NCI-H146 (cell line): Measurements from ENCODE around the gene CFAP157.

Experiments
- DNase-seq: peaks from one replicate; lab custom pipeline; 2025; lab: John Stamatoyannopoulos, UW

The CFAP157 gene

DNA sequence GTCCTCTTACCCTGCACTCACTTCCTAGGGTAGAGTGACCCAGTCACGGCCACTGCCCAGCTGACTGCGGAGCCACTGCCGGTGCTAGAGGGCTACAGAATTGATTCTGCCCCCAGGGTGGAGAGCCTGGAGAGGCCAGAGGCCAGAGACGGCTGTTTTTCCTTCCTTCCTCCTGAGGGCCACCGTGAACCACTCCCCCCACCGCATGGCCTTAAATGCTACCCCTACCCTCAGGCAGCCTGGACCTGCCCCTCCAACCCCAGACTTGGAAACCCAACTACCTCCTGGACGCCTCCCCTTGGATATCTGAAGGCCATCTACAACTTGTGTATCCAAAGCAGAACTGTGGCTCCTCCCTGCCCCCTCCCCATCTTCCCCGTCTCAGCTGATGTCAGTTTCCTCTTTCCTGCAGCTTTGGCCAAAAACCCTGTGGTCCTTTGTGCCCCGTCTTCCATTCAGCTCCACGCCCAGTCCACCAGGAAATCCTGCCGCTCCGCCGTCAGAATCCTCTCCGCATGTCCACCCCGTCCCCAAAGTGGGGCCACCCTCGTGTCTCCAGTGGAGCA is 55.4 kb downstream of the CFAP157 start:
- DNase-seq, result no peak

- DNase-seq, result no peak
Observed at GRCh38 chr9:127763918-127764384, 57.2 kb downstream of the CFAP157 start.

DNA sequence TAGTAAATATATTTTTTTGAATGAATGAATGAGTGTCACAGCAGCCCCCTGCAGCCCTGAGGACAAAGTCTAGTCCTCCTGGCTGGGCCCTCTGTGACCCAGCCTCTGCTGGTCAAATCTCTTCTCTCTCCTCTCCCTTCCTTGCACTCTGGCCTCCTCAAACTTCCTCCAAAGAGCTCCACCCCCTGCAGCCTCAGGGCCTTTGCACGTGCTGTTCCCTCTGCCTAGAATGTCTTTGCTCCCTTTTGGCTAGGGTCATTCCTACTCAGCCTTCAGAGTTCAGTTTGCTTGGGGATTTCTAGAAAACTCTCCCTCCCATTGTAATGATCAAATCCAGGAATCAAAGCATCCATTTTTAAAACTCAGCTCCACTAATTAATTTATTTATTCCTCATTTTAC is 58.6 kb downstream of the CFAP157 start:
- DNase-seq, result no peak
